Measurements from ENCODE around the gene ADGRV1.

ADGRV1 gene, protein sequence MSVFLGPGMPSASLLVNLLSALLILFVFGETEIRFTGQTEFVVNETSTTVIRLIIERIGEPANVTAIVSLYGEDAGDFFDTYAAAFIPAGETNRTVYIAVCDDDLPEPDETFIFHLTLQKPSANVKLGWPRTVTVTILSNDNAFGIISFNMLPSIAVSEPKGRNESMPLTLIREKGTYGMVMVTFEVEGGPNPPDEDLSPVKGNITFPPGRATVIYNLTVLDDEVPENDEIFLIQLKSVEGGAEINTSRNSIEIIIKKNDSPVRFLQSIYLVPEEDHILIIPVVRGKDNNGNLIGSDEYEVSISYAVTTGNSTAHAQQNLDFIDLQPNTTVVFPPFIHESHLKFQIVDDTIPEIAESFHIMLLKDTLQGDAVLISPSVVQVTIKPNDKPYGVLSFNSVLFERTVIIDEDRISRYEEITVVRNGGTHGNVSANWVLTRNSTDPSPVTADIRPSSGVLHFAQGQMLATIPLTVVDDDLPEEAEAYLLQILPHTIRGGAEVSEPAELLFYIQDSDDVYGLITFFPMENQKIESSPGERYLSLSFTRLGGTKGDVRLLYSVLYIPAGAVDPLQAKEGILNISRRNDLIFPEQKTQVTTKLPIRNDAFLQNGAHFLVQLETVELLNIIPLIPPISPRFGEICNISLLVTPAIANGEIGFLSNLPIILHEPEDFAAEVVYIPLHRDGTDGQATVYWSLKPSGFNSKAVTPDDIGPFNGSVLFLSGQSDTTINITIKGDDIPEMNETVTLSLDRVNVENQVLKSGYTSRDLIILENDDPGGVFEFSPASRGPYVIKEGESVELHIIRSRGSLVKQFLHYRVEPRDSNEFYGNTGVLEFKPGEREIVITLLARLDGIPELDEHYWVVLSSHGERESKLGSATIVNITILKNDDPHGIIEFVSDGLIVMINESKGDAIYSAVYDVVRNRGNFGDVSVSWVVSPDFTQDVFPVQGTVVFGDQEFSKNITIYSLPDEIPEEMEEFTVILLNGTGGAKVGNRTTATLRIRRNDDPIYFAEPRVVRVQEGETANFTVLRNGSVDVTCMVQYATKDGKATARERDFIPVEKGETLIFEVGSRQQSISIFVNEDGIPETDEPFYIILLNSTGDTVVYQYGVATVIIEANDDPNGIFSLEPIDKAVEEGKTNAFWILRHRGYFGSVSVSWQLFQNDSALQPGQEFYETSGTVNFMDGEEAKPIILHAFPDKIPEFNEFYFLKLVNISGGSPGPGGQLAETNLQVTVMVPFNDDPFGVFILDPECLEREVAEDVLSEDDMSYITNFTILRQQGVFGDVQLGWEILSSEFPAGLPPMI (N-terminal part only)

DNA sequence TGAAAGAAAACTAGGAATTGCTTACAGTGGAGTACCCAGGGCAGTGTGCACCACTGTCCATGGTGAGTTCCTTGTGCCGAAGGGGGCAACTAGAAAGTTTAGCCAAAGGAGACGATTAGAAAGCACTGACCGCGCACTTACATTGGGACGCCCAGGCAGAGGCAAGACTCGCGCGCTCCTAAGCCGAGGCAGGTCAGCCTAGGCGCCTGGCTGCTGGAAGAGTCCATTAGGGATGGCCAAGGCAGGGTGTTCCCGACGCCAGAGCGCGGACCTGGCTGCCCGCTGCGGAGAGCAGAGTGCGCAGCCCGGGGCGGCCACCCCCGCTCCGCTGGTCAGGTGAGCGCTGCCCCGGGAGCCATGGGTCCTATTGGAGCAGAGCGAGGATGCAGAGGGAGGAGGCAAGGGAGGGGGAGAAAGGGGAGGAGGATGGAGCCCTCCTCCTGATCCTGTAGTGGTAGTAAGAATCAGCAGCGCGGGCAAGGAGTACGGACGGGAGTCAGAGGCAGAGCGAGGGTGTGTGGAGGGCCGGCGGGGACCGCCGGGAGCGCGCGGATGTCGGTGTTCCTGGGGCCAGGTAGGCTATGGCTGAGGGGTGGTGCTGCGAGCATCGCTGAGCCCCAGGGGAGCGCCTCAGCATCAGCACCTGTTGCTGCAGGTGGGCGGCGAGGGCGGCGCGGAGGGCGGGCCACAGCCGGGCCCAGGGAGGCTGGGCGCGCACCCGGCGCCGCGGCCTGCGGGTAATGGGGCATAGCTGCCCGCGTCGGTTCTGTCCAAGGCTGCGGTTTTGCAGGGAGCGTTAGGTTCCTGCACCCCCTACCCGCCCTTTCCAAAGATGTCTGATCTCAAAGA, at the start of gene ADGRV1:
Gene ADGRV1, plus strand, starts transcription at position 454 of the 849 bp plus-strand sequence. Its CDS starts 99 bp downstream, at position 553.
- no peak for DNase-seq (ENCODE audit: low read depth)

- no peak for DNase-seq (ENCODE audit: low read depth)
These were observed 48.2 kb upstream of the ADGRV1 start for GRCh38 chr5:90510438-90510837.

DNA sequence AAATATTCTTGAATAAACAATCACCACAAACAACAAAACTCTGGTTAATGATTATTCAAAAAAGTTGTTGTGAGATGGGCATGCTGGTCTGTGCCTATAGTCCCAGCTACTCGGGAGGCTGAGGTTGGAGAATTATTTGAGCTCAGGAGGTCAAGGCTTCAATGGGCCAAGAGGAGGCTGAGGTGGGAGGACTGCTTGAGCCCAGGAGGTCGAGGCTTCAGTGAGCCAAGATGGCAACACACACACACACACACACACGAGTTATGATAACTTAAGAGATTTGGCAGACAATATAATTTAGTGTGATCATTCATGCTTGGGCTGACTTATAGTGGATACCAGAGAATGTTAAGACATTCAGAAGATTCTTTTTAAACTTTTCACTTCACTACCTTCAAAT, 44.1 kb upstream of the ADGRV1 start:
- DNase-seq (ENCODE audit: low read depth) = no peak

DNA sequence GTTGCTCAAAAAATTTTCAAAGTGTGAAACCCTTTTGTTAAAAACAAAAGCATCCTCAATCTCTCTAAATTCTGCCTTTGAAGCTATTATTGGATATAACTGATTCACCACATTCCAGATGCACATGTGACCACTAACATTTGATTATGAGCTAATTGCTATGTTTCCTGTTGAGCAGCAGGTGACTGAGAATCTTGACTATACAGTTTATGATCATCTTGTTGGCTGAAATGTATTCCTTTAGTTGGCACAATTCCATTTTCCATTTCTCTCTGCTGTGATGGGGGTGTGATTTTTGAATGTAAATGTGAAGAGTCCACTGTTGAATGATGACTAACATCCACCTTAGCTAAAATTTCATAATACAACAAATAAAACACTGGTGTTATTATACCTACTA, 39.9 kb upstream of the ADGRV1 start:
- peak; percentile 29 for DNase-seq (ENCODE audit: low read depth)

- no peak for DNase-seq (ENCODE audit: low read depth)
These were observed 39.5 kb upstream of the ADGRV1 start for GRCh38 chr5:90519081-90519480.

DNA sequence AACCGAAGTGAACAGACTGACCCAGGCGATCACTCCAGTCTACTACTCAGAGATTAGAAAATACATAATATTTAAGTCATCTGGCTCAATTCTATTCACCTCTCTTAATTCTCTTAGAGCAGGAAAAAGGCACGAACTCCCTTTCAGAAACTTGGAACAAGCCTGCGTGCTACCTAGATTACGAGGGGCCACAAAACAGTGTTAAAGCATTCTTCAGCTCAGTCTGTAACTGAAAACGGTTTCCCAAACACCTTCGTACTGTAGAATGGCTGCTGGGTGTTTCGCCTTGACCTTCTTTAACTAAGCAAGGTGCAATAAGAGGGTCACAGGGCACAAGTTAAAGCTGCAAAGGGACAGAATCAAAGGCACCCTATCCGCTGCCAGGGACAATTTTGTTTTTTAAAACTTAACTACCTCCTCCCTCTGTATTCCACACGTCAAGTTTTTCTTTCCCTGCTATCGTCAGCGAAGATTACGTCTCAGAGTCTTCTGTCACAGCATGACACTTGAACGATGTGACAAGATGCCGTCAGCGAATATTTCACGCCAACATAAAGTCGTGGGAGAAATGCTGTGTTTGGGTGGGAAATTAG, 29.9 kb upstream of the ADGRV1 start:
- no peak for DNase-seq (ENCODE audit: low read depth)

GRCh38 chr5:90529194-90529938, 29.2 kb upstream of the ADGRV1 start, which contains the start of gene LYSMD3:
Gene LYSMD3, minus strand, starts transcription at chr5:90529584. Its CDS starts 4,295 bp downstream, at chr5:90525289.
- peak; percentile 68 for DNase-seq (ENCODE audit: low read depth)

DNA sequence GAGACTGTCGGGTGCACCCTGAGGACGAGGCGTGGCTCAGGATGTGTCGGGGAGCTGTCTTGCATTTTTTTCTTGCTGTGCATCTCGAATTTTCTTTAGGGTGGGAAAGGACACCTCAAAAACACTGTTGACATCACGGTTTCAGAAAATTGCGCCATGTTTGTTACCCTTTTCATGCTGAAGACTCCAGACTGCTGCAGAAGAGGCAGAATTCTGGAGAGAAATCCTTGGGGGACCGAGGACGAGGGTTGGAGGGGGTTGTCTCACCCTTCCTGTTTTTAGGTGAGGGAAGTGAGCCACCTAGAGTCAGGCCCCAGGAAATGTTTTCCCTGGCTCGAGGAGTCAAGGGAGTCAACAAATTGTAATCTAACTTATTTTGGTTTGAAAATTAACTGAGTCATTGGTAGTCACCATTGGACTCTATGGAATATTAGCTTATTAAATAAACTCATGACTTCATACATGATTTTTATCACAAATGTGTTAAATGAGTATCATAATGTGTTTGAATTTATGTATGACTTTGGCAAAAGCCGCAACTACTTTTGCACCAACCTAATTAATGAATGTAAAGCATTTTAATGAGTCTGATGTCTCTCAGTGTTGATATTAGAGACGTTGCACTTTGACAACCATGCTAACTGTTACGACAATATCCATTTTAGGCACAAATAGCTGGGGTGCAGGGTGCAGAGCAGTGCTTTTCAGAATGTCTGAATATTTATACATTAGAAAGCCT, 28.5 kb upstream of the ADGRV1 start:
- peak; percentile 70 for DNase-seq (ENCODE audit: low read depth)

DNA sequence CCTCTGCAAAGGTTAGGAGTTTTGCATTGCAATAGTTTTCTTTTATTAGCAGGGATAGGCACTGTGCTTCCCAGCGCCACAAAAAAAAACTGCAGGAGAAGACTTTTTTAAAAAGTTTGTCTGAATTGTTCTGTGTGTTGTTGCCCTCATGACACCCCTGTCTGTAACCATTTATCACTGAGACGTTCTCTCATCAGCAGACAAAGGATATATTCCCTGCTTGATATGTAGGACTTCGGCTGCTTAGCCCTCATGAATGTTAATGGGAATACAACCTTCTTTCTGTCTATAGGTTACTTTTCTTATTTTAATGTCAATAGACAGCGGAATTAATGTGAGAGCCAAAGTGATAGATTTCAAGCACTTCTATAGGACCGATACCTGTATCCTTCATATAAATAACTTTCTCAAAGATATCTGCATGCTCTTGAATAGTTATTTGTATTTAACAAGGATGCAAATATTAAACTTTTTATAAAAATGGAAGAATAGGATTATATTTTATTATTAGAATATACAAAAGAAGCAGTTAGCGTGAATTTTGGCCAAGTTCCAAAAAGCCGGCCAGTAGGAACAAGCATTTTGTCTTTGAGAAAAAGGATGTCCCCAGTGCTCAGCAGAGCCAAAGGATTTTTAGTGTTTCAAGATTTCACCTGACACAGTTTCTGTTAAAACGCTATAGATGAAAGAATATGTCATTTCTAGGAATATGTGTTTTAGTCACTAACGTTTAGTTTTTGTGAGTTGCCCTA, 27.7 kb upstream of the ADGRV1 start:
- DNase-seq (ENCODE audit: low read depth) = no peak

DNA sequence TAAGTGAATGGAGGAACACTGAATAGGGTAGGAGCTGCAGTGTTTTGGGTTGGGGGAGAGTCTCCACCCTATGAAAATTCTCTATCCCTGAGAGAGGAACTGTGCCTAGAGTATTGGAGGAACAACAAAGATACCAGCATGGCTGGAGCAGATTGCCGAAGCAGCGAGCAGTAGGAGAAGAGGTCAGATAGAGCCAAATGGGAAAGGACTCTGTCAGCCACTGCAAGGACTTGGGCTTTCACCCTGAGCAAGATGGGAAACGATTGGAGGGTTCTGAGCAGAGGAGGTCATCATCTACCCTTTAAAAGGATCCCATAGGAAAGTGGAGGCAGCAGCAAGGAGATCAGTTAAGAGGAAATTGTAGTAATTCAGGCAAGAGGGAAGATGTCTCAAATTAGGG, 24.8 kb upstream of the ADGRV1 start:
- DNase-seq (ENCODE audit: low read depth) = no peak

- DNase-seq (ENCODE audit: low read depth) = no peak
These were observed 23.7 kb upstream of the ADGRV1 start for GRCh38 chr5:90534922-90535321.

GRCh38 chr5:90542827-90543519, 15.6 kb upstream of the ADGRV1 start:
- no peak for DNase-seq (ENCODE audit: low read depth)

DNA sequence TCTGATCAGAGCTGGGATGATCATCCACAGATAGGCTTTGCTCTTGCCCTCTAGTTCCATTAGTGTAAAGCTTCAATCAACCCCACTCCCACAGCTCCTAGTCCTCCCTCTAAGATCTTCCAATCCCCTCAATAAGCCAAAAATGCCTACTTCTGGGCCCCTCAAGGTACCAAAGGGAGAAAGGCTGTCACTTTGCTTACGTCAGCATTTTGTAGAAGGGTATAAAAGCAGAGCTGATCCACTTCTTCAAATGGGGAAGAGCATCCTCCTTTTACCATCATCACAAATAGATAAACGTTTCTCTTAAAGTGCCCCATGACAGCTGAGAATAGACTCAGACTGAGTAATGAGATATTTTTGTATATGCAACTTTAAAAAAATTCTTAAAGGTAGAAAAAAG, 13.1 kb upstream of the ADGRV1 start:
- no peak for DNase-seq (ENCODE audit: low read depth)

DNA sequence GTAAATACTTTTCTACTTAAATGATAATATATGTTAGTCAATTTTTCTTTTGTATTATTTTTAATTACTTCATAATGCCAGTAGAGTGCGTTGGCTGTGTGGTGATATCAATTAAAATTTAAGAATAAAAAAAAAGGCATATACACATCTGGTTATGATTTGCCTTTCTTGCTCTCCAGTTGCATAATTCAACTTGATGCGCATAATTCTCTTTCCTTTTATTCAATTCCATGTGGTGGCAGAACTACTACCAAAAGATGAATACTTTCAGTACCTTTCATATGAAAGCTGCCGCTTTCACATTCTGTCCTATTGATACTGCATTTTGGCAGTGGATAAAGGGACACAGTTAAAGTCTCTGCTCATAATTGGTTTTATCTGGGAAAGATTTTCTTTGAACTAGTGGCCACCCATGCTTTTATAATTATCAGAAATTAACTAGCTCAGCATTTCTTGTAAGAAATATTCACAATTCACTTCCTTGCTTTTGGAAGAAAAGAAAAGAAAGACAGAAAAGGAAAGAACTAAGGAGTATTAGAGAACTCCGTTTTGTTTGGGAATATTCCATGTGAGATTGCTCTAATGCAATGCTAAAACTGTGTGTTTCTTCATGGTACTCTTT, 12.3 kb upstream of the ADGRV1 start:
- DNase-seq (ENCODE audit: low read depth) = no peak

DNA sequence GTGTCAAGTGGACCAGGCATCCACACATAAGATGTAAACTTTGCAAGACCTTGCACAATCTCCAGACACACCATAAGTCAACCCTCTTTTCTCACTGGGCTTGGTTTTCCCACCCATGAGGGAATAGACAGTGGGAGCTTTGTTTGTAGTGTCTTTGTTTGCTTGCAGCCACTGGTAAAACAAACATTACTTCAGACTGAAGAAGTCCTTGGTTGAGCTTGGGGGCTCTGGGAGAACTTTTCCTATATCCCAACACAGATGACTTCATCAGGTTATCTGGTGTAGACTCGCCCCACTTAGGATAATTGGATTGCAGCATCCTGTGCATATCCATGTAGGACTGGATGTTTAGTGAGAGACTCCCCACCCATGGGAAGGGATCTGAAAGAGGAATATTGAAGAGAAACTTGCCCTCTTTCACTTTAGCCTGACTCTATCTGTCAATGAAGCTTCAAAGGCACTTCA, 11.5 kb upstream of the ADGRV1 start:
- DNase-seq (ENCODE audit: low read depth) = no peak

DNA sequence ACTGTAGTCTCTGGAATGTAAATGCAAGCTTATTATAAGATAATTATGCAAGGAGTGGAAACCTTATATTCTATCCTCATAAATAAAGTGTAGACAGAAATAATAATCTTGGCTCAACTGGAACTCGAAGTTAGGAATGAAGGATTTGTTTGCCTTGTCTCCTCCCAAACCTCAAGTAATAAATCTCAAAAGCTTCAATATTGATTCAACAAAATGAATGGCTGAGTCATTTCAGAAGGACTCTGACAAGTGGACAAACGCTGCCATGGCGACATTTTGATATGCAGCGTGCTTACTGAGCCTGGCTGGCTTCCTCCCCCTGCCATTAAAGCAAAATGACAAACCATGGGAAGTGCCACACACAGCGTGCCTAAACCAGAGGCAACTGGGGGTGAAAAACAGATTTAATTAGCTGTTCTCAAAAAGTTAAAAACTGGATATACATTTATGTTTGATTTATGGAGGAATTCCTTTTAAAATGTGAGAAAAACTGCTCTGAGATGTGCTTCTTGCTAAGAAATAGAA, 10.5 kb upstream of the ADGRV1 start:
- DNase-seq (ENCODE audit: low read depth) = no peak

- no peak for DNase-seq (ENCODE audit: low read depth)
These were observed 9.4 kb upstream of the ADGRV1 start for GRCh38 chr5:90549223-90549622.

All from HS-5 (cell line).